Measurements from ENCODE around the gene U2AF1L4. TPM values are rescaled to one million over a fixed set of nuclear protein-coding genes. Genes with fewer than 3 reads are reported as not detected.
A peak's percentile ranks its signal among the peaks of the same experiment; 100 is the strongest.

U2AF1L4 gene
- total RNA-seq, 2 experiments from 2014 or later: 31.9 to 33.1 TPM

DNA sequence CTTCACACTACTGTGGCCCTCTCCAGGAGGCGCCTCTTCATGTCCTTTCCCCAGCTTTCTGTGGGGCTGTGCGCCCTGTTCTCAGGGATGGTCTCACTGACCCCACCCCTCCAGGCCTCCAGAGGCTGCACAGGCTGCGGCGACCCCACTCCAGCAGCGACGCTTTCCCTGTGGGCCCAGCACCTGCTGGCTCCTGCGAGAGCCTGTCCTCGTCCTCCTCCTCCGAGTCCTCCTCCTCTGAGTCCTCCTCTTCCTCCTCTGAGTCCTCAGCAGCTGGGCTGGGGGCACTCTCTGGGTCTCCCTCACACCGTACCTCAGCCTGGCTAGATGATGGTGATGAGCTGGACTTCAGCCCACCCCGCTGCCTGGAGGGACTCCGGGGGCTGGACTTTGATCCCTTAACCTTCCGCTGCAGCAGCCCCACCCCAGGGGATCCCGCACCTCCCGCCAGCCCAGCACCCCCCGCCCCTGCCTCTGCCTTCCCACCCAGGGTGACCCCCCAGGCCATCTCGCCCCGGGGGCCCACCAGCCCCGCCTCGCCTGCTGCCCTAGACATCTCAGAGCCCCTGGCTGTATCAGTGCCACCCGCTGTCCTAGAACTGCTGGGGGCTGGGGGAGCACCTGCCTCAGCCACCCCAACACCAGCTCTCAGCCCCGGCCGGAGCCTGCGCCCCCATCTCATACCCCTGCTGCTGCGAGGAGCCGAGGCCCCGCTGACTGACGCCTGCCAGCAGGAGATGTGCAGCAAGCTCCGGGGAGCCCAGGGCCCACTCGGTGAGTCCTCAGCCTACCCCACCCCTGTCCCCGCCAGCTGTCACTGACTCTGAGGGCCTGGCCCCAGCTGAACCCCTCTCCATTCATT is 41.3 kb upstream of the U2AF1L4 start:
- Mint-ChIP-seq H3K9me3 (no peaks in the 10 kb centered on the region), H3K27me3 (no peaks in the 10 kb centered on the region), H3K36me3 (peaks cover 6% of the 10 kb centered on the region), H3K27ac (no peak overlapping the region), H3K4me1 (peaks cover 6% of the 10 kb centered on the region), H3K4me3 (no peak overlapping the region)
- no peak for DNase-seq
- POLR2A ChIA-PET: interaction anchor here (1.0 kb wide), 1 partner anchor 10 kb away, joined by 3 read pairs; no protein-coding TSS in a partner anchor
- no peak for ATAC-seq (ENCODE audit: low read depth)

DNA sequence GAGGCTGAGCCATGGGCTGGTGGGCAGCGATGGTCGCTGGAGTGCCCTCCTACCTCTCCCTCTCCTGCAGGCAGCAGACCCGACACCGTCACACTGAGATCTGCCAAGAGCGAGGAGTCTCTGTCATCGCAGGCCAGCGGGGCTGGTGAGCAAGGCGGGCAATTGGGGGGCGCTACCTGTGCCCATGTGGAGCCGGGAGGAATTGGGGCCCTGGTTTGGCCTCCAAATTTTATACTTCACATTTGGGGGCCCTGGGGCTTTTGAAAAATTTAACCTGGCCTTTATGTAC is 40.1 kb upstream of the U2AF1L4 start:
- Mint-ChIP-seq H3K9me3 (no peaks in the 10 kb centered on the region), H3K27me3 (no peaks in the 10 kb centered on the region), H3K4me1 (peaks cover 6% of the 10 kb centered on the region), H3K27ac (no peak overlapping the region), H3K4me3 (no peak overlapping the region), H3K36me3 (peaks cover 9% of the 10 kb centered on the region)
- no peak for DNase-seq
- POLR2A ChIA-PET: interaction anchor here (1.0 kb wide), 1 partner anchor 9 kb away, joined by 3 read pairs; no protein-coding TSS in a partner anchor
- ATAC-seq (ENCODE audit: low read depth): no peak

DNA sequence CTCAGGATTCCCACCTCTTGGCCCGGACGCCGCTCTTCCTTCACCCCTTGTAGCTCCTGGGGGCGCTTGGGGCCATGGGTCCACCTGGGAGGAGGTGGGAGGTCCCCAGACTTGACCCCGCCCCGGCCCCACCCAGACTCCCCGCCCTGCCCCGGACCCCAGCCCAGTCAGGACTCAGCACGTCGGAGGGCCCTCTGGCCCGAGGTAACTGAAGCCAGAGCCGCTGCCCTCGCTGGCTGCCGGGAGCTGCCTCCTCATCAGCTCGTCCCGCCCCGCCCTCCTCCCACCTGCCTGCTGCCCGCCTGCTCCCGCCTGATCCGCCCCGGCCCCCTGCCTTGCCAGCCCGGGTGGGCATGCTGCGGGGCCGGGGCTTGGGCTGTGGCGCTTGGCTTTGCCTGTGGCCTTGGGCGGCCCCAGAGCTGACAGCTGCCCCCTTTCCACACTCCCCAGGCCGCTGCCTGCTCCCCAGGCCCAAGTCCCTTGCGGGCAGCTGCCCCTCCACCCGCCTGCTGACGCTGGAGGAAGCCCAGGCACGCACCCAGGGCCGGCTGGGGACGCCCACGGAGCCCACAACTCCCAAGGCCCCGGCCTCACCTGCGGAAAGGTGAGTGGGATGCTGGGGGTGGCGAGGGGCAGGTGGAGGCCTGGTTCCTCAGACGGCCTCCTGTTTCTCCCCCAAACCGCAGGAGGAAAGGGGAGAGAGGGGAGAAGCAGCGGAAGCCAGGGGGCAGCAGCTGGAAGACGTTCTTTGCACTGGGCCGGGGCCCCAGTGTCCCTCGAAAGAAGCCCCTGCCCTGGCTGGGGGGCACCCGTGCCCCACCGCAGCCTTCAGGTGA is 39.5 kb upstream of the U2AF1L4 start:
- POLR2A ChIA-PET: no interaction called here
- no peak for DNase-seq
- Mint-ChIP-seq H3K4me1 (peaks cover 6% of the 10 kb centered on the region), H3K27ac (no peak overlapping the region), H3K36me3 (peaks cover 9% of the 10 kb centered on the region), H3K9me3 (no peaks in the 10 kb centered on the region), H3K27me3 (no peaks in the 10 kb centered on the region), H3K4me3 (no peak overlapping the region)
- ATAC-seq (ENCODE audit: low read depth): no peak

DNA sequence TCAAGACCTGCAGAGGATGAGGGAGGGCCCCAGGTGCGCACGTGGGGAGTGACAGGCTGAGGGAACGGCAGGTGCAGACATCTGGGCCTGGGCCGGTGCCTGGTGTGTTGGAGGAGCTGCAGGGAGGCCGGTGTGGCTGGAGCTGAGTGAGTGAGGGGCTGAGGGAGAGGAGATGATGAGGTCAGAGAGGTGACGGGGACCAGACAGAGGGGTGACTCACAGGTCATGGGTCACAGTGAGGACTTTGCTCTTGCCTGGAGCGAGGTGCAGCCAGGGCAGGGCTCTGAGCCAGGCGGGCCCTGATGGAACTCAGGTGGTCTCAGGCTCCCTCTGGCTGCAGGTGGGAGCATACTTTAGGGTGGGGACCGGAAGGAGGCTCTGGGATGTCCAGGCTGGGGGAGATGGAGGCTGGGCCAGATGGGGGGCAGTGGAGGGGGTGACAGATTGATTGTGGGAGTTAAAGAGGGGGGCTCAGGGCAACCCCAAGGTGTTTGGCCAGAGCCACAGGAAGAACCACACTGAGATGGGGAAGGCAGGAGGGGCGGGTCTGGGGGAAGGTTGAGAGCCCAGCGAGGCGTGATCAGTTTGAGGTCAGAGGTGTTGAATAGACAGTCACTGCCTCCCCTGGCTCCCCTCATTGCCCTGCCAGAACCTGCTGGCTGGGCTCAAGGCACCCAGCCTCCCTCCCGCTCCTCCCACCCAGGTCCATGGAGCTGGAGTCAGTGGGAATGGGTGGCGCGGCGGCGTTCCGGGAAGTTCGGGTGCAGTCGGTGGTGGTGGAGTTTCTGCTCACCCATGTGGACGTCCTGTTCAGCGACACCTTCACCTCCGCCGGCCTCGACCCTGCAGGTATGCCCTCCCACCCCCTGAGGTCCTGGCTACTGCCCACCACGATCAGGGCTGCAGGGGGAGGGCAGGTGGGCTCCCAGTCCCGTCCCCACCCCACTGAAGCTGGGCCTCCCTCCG is 38.5 kb upstream of the U2AF1L4 start:
- ATAC-seq (ENCODE audit: low read depth): no peak

DNA sequence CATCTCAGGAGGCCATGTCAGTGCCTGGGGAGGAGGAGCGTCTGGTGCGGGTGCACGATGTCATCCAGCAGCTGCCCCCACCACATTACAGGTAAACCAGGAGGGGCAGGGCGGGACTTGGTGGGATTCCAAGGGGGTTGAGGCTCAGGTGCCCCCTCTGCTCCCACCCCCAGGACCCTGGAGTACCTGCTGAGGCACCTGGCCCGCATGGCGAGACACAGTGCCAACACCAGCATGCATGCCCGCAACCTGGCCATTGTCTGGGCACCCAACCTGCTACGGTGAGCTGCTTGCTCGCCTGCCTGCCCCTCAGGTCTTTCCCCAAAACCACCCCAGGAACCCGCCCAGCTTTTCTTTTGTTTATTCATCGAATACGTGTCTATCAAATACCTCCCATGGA is 37.4 kb upstream of the U2AF1L4 start:
- Mint-ChIP-seq H3K27me3 (no peaks in the 10 kb centered on the region), H3K4me3 (no peak overlapping the region), H3K4me1 (peaks cover 8% of the 10 kb centered on the region), H3K9me3 (no peaks in the 10 kb centered on the region), H3K36me3 (peaks cover 10% of the 10 kb centered on the region), H3K27ac (no peak overlapping the region)
- no peak for ATAC-seq (ENCODE audit: low read depth)
- POLR2A ChIA-PET: no interaction called here
- no peak for DNase-seq

More for the DNA sequence above, 38.5 kb upstream of the U2AF1L4 start:
- no peak overlapping the region for H3K27ac Mint-ChIP-seq
- no peak for DNase-seq
- H3K4me1 Mint-ChIP-seq: peaks cover 8% of the 10 kb centered on the region
- H3K9me3 Mint-ChIP-seq: no peaks in the 10 kb centered on the region
- no peak overlapping the region for H3K4me3 Mint-ChIP-seq
- no peaks in the 10 kb centered on the region for H3K27me3 Mint-ChIP-seq
- peaks cover 9% of the 10 kb centered on the region for H3K36me3 Mint-ChIP-seq
- POLR2A ChIA-PET: no interaction called here

DNA sequence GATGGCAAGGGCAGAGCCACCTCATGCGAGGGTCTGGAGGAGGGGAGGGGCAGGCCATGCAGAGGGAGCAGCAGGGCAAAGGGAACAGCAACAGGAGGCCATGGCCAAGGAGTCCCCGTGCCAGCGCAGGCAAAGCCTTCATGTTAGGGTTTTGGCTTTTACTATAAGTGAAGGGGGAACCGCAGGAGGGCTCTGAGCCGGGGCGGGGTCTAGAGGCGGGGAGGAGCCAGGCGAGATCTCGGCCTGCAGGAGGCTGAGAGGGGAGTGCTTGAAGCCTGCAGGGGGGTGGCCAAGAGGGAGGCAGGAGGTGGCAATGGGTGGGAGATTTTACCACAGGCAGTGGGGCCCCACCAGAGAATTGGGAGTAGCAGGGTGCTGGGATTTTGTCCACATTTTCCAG is 36.4 kb upstream of the U2AF1L4 start:
- POLR2A ChIA-PET: no interaction called here
- Mint-ChIP-seq H3K27ac (no peak overlapping the region), H3K27me3 (no peaks in the 10 kb centered on the region), H3K9me3 (no peaks in the 10 kb centered on the region), H3K4me3 (no peak overlapping the region), H3K4me1 (peaks cover 13% of the 10 kb centered on the region), H3K36me3 (peaks cover 10% of the 10 kb centered on the region)
- DNase-seq (no peak), ATAC-seq (ENCODE audit: low read depth) (no peak)

DNA sequence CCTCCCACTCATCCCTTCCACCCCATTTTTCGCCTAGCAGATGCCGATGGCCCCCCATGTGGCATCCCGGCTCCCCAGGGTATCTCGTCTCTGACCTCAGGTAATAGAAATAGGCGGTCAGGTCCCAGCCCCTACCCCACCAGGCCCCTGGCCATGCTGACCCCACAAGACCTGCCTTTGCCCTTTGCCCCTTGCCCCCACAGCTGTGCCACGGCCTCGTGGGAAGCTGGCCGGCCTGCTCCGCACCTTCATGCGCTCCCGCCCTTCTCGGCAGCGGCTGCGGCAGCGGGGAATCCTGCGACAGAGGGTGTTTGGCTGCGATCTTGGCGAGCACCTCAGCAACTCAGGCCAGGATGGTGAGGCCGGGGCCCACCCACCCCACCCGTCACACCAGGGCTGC is 35.5 kb upstream of the U2AF1L4 start:
- POLR2A ChIA-PET: no interaction called here
- H3K27ac Mint-ChIP-seq: no peak overlapping the region

DNA sequence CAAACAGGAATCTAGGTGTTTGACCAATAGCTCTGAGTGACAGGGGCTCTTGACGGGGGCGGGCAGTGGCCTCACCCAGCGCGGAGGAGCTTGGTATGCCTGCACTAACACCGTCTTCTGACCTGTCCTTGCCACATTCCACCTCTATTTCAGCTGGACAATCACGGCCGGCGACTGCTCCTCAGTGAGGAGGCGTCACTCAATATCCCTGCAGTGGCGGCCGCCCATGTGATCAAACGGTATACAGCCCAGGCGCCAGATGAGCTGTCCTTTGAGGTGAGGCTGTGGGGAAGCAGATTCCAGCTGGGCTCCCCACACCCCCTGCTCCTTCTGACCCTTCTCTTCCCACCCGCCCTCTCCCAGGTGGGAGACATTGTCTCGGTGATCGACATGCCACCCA is 34.8 kb upstream of the U2AF1L4 start:
- peaks cover 22% of the 10 kb centered on the region for H3K4me1 Mint-ChIP-seq
- peaks cover 10% of the 10 kb centered on the region for H3K36me3 Mint-ChIP-seq
- H3K27ac Mint-ChIP-seq: no peak overlapping the region
- no peak overlapping the region for H3K4me3 Mint-ChIP-seq
- no peak for ATAC-seq (ENCODE audit: low read depth)
- no peaks in the 10 kb centered on the region for H3K27me3 Mint-ChIP-seq
- no peak for DNase-seq
- H3K9me3 Mint-ChIP-seq: no peaks in the 10 kb centered on the region
- POLR2A ChIA-PET: no interaction called here

More for the DNA sequence above, 35.5 kb upstream of the U2AF1L4 start:
- DNase-seq (no peak), ATAC-seq (ENCODE audit: low read depth) (no peak)
- Mint-ChIP-seq H3K27me3 (no peaks in the 10 kb centered on the region), H3K36me3 (peaks cover 10% of the 10 kb centered on the region), H3K9me3 (no peaks in the 10 kb centered on the region), H3K4me3 (no peak overlapping the region), H3K4me1 (peaks cover 20% of the 10 kb centered on the region)

DNA sequence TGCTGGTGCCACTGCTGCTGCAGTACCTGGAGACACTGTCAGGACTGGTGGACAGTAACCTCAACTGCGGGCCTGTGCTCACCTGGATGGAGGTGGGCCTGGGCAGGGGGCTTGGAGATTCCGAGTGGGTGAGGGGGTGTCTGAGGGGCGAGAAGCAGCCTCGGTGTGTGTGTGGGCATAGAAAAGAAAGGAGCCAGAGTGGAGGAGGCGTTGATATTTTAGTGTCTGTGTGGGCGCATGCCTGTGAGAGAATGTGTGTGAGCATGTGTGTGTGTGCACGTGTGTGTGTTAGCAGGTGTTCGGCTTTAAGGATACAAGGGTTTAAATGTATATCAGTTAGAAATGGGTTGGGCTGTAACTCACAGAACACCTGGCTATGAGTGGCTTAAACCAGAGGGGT is 33.8 kb upstream of the U2AF1L4 start:
- peaks cover 28% of the 10 kb centered on the region for H3K4me1 Mint-ChIP-seq
- no peak for DNase-seq
- no peak for ATAC-seq (ENCODE audit: low read depth)
- H3K4me3 Mint-ChIP-seq: no peak overlapping the region
- POLR2A ChIA-PET: no interaction called here
- H3K27ac Mint-ChIP-seq: no peak overlapping the region
- no peaks in the 10 kb centered on the region for H3K27me3 Mint-ChIP-seq
- no peaks in the 10 kb centered on the region for H3K9me3 Mint-ChIP-seq
- peaks cover 10% of the 10 kb centered on the region for H3K36me3 Mint-ChIP-seq

DNA sequence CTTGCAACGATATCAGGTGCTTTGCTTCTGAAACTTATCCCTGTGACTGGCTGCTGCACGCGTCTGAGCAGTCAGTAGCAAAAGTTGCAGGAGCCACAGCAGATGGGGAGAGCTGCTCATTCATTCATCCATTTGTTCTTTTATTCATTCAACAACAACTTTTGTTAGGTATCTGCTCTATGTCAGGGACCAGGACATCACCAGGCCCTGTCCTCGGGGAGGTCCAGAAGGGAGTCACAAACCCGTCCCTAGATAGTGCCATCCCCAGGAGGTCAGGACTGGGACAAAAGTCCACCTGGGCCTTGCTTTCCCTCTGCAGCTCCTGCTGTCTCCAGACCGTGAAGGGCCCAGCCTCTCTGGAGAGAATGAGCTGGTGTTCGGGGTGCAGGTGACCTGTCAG is 32.7 kb upstream of the U2AF1L4 start:
- H3K9me3 Mint-ChIP-seq: no peaks in the 10 kb centered on the region
- no peak overlapping the region for H3K27ac Mint-ChIP-seq
- peaks cover 7% of the 10 kb centered on the region for H3K36me3 Mint-ChIP-seq
- ATAC-seq (ENCODE audit: low read depth) (no peak), DNase-seq (no peak)
- POLR2A ChIA-PET: no interaction called here
- H3K4me1 Mint-ChIP-seq: peaks cover 23% of the 10 kb centered on the region
- no peak overlapping the region for H3K4me3 Mint-ChIP-seq
- no peaks in the 10 kb centered on the region for H3K27me3 Mint-ChIP-seq

DNA sequence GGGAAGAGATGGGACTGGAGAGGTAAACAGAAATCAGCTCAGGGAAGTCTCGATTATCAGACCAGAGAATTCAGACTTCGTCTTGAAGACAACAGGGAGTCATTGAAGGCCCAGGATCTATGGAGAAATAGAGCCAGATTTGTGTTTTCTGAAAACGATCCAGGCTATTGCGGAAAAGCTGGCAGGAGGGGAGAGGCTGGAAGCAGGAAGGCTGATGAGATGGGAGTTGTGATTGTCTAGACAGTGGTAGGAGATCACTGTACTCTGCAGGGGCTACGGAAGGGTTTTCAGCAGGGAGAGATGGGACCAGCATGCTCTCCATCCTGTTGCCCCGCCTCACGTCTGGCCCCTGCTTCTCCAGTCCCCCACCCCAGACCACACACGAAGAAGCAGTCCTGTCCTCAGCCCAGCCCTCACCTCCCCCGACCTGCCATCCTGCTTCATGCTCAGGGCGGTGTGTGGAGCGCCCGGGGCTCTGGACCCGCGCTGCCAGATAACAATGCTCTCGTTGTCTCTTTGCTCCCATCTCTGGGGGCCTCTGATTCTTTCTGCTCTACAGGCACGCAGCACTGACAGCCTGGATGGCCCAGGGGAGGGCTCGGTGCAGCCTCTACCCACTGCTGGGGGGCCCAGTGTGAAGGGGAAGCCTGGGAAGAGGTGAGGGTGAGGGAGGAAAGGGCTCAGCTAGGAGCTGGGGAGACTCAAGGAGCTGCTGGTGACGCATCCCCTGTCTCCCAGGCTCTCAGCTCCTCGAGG is 32.0 kb upstream of the U2AF1L4 start:
- DNase-seq (no peak), ATAC-seq (ENCODE audit: low read depth) (no peak)
- H3K4me1 Mint-ChIP-seq: peaks cover 22% of the 10 kb centered on the region

DNA sequence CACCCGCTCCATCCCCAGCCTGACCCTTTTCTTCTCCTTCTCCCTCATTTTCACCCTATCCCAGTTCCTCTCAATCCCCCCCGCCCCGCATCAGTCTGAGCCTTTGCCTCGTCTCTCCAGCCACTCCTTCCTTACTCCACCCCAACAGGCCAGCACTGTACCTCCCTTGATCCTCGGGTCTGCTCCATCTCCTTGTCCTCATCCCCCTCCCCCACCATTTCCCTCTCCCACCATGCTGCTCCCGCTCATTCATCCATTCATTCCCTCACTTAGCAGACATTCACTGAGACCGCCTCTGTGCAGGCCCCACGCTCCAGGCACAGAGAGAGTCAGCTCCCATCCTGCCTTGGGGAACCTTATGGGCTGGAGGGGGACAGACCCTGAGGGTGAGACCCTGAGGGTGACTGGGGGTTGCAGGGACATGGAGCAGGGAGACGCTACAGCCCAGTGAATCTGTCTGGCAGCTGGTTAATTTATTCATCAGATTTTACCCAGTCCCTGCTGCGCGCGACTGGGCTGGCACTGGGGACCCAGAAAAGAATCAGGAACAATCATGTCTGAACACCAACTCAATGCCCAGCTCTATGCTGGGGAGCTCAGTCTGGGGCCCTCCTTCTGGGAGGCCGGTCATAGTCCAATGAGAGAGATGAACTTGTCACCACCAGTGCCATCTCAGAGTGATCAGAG is 31.0 kb upstream of the U2AF1L4 start:
- Mint-ChIP-seq H3K27ac (peak overlapping the region; percentile 88), H3K27me3 (no peaks in the 10 kb centered on the region), H3K9me3 (no peaks in the 10 kb centered on the region), H3K4me3 (peak overlapping the region; percentile 95), H3K4me1 (peaks cover 22% of the 10 kb centered on the region), H3K36me3 (peaks cover 4% of the 10 kb centered on the region)
- ATAC-seq (ENCODE audit: low read depth): no peak
- no peak for DNase-seq
- POLR2A ChIA-PET: interaction anchor here (0.8 to 1.2 kb wide), 2 partner anchors 10 to 277 kb away, joined by 3 read pairs; partner anchors contain the start of gene THAP8

More for the DNA sequence above, 32.0 kb upstream of the U2AF1L4 start:
- Mint-ChIP-seq H3K9me3 (no peaks in the 10 kb centered on the region), H3K27me3 (no peaks in the 10 kb centered on the region), H3K27ac (peak overlapping the region; percentile 2), H3K4me3 (peak overlapping the region; percentile 95), H3K36me3 (peaks cover 5% of the 10 kb centered on the region)
- POLR2A ChIA-PET: interaction anchor here (0.8 kb wide), 1 partner anchor 9 kb away, joined by 3 read pairs; no protein-coding TSS in a partner anchor
